DOHH2 (cell line): ENCODE data around the gene BPI.

Source experiments
- H3F3A ChIP-seq: fragments of 200-600 bp; sonication (generic), shearing (Covaris generic); 2 replicates; pipeline ENCODE4 v1.6.0; 2016; ENCODE audit warnings: antibody characterized with exemption, mild to moderate bottlenecking; ENCODE audit not compliant: control insufficient read depth, insufficient read depth
- H3K27ac ChIP-seq: fragments of 200-600 bp; sonication (generic); 2 replicates; pipeline ENCODE4 v1.5.1; 2014; ENCODE audit warnings: low read depth, mild to moderate bottlenecking, low read length, moderate library complexity
- H3K27me3 ChIP-seq: fragments of 200-600 bp; sonication (generic); 2 replicates; pipeline ENCODE4 v1.6.1; 2014; ENCODE audit warnings: mild to moderate bottlenecking, low read length, mixed read lengths; ENCODE audit not compliant: control insufficient read depth
- H3K36me3 ChIP-seq: fragments of 200-600 bp; sonication (generic); 2 replicates; pipeline ENCODE4 v1.6.1; 2014; ENCODE audit warnings: mild to moderate bottlenecking, low read length, moderate library complexity, mixed read lengths; ENCODE audit not compliant: control insufficient read depth
- H3K4me1 ChIP-seq: fragments of 200-600 bp; sonication (generic); 2 replicates; pipeline ENCODE4 v1.6.1; 2014; ENCODE audit warnings: mild to moderate bottlenecking, low read length, mixed read lengths; ENCODE audit not compliant: control insufficient read depth
- H3K4me2 ChIP-seq: fragments of 200-600 bp; sonication (generic); 2 replicates; pipeline ENCODE4 v1.6.0; 2014; ENCODE audit warnings: mild to moderate bottlenecking, low read length, moderate library complexity
- H3K4me3 ChIP-seq: fragments of 200-600 bp; sonication (generic); 2 replicates; pipeline ENCODE4 v1.5.1; 2014; ENCODE audit warnings: mild to moderate bottlenecking, low read length, mixed read lengths
- H3K79me2 ChIP-seq: fragments of 200-600 bp; sonication (generic); 2 replicates; pipeline ENCODE4 v1.6.1; 2014; ENCODE audit warnings: mild to moderate bottlenecking, low read length, mixed read lengths; ENCODE audit not compliant: control insufficient read depth
- H3K9me2 ChIP-seq: fragments of 200-600 bp; sonication (generic); replicated peaks from 2 replicates; pipeline ENCODE4 v1.6.1; 2014; ENCODE audit warnings: mild to moderate bottlenecking, low read length, mixed read lengths; ENCODE audit not compliant: control insufficient read depth
- H3K9me3 ChIP-seq: fragments of 200-600 bp; sonication (generic); 2 replicates; pipeline ENCODE4 v1.6.1; 2014; ENCODE audit warnings: antibody characterized with exemption, low read length, mixed read lengths; ENCODE audit not compliant: control insufficient read depth, insufficient read depth
- H4K20me1 ChIP-seq: fragments of 200-600 bp; sonication (generic); 2 replicates; pipeline ENCODE4 v1.6.0; 2014; ENCODE audit warnings: low read depth, mild to moderate bottlenecking, antibody characterized with exemption, low read length, moderate library complexity; ENCODE audit not compliant: control insufficient read depth, insufficient read depth
- CTCF ChIP-seq: fragments of 200-600 bp; sonication (generic); IDR thresholded peaks from one replicate; pipeline ENCODE4 v1.5.1; 2014; ENCODE audit warnings: antibody characterized with exemption, mild to moderate bottlenecking, low read depth, low read length; ENCODE audit not compliant: poor library complexity, severe bottlenecking
- EZH2phosphoT487 ChIP-seq: fragments of 200-600 bp; sonication (generic); IDR thresholded peaks from 2 replicates; pipeline ENCODE4 v1.6.1; 2017; ENCODE audit warnings: borderline replicate concordance, mild to moderate bottlenecking, antibody characterized with exemption, low read length, moderate library complexity, mixed read lengths

Gene BPI

GRCh38 chr20:38267296-38267695 is 36.7 kb upstream of the BPI start:
- H3F3A ChIP-seq: no peaks in the 10 kb centered on the region
- H3K27me3 ChIP-seq: no peaks in the 10 kb centered on the region
- no peaks in the 10 kb centered on the region for H3K36me3 ChIP-seq
- no peaks in the 10 kb centered on the region for H4K20me1 ChIP-seq
- H3K9me2 ChIP-seq: no peaks in the 10 kb centered on the region
- no peaks in the 10 kb centered on the region for H3K4me1 ChIP-seq
- no peak overlapping the region for H3K4me2 ChIP-seq
- TF ChIP-seq CTCF (no peak), EZH2phosphoT487 (no peak)
- H3K79me2 ChIP-seq: no peaks in the 10 kb centered on the region
- H3K27ac ChIP-seq: no peak overlapping the region
- H3K9me3 ChIP-seq: no peaks in the 10 kb centered on the region
- no peak overlapping the region for H3K4me3 ChIP-seq

- H3K9me3 ChIP-seq: no peaks in the 10 kb centered on the region
- H3K4me2 ChIP-seq: no peak overlapping the region
- H3K4me1 ChIP-seq: no peaks in the 10 kb centered on the region
- H4K20me1 ChIP-seq: no peaks in the 10 kb centered on the region
- H3K27me3 ChIP-seq: 0 out of 2 replicates have a peak, but pooled peaks cover 3% of the 10 kb centered on the region
- TF ChIP-seq CTCF (no peak), EZH2phosphoT487 (no peak)
- H3K79me2 ChIP-seq: no peaks in the 10 kb centered on the region
- no peak overlapping the region for H3K27ac ChIP-seq
- H3F3A ChIP-seq: no peaks in the 10 kb centered on the region
- H3K9me2 ChIP-seq: no peaks in the 10 kb centered on the region
- no peaks in the 10 kb centered on the region for H3K36me3 ChIP-seq
- H3K4me3 ChIP-seq: no peak overlapping the region
Measured at GRCh38 chr20:38267901-38268514, 35.9 kb upstream of the BPI start.

DNA sequence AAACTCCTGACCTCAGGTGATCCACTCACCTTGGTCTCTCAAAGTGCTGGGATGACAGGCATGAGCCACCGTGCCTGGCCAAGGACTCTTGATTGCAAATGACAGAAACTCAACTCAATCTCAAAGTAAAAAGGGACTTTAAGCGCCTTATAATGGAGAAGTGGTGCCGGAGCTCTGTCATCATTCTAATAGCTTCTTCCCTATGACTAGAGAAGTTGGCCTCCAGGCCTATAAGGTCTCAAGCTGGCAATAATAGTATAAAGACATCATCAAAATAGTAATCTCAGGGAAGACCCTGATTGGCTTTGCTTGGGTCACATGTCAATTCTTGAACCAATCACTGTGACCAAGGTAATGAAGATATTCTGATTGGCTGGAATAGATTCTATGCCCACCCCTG is 34.9 kb upstream of the BPI start:
- no peak overlapping the region for H3K27ac ChIP-seq
- H3K4me2 ChIP-seq: no peak overlapping the region
- no peaks in the 10 kb centered on the region for H4K20me1 ChIP-seq
- 0 out of 2 replicates have a peak, but pooled peaks cover 3% of the 10 kb centered on the region for H3K27me3 ChIP-seq
- no peaks in the 10 kb centered on the region for H3K79me2 ChIP-seq
- H3K9me2 ChIP-seq: no peaks in the 10 kb centered on the region
- H3K4me3 ChIP-seq: no peak overlapping the region
- no peaks in the 10 kb centered on the region for H3K4me1 ChIP-seq
- TF ChIP-seq CTCF (no peak), EZH2phosphoT487 (no peak)
- no peaks in the 10 kb centered on the region for H3K36me3 ChIP-seq
- no peaks in the 10 kb centered on the region for H3F3A ChIP-seq
- H3K9me3 ChIP-seq: no peaks in the 10 kb centered on the region
